A204.1 (cell line): ENCODE data around the gene STXBP6.
"Not testable (repeated sequence)": the region's sequence is repeated elsewhere in the genome, so short reads cannot be mapped to it uniquely, and the experiment has no call there.

Experiments
- FAIRE-seq: peaks from 2 replicates; lab custom pipeline; 2012; peaks lifted over from hg19 to GRCh38; lab: Jason Lieb, UNC

The STXBP6 gene

DNA sequence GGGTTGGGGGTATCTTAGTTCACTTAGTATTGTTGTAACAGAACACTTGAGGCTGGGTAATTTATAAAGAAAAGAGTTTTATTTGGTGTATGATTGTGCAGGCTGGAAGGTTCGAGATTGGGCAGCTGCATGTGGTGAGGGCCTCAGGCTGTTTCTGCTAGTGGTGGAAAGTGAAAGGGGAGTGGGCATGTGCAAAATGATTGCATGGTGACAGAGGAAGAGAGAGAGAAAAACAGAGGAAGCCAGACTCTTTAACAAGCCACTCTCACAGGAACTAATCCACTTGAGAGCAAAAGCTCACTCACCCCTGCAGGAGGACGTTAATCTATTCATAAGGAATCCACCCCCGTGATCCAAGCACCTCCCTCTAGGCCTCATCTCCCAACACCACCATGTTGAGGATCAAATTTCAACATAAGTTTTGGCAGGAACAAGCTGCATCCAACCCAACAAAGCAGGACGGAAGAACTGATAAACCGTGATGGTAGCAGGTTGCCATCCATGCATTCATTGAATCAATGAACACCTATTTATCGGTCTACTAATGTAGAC, 251.0 kb downstream of the STXBP6 start:
- no peak for FAIRE-seq

DNA sequence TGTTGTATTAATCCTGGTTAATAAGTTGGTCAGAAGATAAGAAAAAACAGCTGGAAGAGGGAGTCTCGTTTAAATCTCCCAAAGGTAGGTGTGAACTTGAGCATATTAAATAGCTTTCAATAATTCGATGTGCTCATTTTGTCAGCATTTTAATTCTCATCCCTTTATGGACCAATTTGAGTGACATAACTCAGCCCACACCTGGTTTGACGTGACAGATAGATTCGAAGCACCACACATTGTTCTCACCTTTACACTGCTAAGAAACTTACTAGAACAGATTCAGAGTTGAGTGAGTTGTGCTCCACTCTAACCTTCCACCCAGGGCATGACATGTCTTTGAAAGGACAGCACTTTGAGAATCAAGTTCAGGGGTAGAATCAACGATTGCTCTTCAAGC, 254.5 kb downstream of the STXBP6 start:
- FAIRE-seq: no peak

DNA sequence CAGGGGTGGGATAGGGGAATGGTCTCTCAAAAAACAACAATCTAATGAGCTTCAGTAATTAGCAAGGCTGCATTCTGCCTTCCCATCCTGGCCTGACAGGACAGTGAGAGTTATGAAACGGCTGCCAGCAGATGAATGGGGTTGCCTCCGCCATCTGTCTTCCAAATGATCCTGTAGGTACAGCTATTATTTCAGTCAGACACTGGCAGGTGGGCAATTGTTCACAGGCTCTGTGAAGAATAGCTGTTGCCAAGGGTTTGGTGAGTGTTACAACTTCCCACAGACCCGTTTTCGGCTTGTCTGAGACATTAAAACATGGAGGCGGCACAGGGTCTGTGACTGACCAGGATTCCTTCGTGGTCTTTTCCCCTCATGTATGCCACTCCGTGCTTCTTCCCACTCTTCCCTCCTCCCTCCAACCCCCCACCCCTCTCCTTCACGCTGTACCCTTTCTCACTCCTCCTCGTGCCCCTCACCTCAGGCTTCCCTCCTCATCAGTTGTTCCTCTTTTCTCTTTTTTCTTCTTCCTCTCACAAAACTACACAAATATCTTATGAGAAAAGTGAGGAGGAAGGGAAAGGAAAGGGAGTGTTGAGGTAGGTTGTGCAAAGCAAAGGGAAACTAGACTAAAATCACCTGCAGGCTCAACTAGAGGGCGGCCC, 255.2 kb downstream of the STXBP6 start:
- FAIRE-seq: no peak

DNA sequence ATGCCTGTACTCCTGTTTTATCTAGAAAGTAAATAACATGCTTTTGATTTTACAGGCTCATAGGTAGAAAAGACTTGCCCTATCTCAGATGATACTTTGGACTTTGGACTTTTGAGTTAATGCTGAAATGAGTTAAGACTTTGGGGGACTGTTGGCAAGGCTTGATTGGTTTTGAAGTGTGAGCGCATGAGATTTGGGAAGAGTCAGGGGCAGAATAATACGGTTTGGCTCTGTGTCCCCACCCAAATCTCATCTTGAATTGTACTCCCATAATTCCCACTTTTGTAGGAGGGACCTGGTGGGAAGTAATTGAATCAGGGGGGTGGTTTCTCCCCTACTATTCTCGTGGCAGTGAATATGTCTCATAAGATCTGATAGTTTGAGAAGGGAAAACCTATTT, 259.8 kb downstream of the STXBP6 start:
- FAIRE-seq: no peak

DNA sequence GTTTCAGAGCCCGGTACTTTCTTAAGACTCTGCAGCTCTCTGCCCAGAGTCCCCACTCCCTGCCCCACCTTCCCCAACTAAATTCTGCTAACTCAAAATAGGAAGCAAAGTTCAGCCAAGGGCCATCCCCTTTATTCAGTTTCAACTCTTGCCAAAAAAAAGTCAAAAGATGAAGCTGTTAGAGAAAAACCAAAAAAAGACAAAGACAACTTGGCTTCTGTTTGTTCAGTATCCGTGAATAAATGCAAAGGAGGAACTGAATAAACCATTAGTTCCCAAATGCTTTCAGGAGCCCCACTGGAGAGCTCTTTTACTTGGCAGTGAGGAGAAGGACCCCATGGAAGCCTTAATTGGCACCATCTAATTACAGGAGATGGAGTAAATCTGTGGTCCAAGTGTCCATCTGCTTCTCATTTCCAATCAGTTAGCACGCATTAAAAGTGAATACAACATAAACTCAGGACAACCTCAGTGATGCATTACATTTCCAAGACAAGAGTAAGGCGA, 260.5 kb downstream of the STXBP6 start:
- FAIRE-seq: no peak

DNA sequence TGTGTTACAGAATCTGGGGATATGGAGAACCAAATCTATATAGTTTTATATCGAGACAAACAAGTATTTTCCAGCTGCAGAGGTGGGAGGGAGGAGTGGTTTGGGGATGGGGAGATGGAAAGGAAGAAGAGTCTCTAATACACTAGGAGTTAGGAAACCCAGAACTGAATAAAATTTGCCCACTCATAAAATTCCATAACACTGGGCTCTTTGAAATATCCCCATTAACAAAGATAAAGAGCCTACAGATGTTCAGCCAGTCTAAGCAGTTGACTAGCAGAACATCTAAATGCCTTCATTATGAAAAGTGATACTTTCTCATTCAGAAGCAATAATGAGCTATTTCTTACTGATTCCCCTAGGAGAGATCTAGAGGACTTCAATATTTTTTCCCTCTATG, 264.2 kb downstream of the STXBP6 start:
- no peak for FAIRE-seq

DNA sequence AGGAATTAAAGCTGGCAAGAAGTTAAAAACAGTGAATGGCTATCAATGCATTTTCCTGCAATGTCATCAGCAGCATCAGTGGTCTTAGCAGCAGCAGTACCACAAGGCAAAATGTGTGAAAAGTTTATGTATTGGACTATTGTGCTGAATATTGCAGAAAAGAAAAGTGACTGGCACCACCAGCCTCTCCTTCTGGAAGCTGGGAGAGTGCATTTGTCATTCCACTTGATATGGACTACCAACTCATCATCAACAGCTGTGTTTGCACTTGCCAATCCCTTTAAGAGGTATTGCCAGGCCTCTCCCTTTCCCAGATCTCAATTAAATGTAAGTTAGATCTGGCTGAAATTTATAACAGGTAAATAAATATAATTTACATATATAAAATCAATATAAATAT, 265.0 kb downstream of the STXBP6 start:
- FAIRE-seq: no peak

DNA sequence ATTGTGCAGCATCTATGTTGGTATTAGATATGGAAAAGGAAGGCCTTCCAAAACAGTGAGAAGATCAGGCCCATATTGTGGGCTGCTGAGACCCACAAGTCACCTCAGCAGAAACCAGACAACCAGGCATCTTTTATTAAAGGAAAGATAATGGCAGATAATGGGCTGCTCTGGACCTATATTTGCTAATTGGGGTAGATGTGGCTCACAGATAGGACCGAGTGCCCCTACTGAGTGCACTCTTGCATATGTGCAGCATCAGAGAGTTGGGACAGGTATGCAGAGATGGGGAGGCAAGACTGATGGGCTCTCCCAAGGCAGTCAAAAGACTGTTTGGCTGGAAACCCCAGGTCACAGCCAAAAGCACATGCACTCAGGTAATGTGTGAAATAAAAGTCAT, 266.2 kb downstream of the STXBP6 start:
- FAIRE-seq: no peak

DNA sequence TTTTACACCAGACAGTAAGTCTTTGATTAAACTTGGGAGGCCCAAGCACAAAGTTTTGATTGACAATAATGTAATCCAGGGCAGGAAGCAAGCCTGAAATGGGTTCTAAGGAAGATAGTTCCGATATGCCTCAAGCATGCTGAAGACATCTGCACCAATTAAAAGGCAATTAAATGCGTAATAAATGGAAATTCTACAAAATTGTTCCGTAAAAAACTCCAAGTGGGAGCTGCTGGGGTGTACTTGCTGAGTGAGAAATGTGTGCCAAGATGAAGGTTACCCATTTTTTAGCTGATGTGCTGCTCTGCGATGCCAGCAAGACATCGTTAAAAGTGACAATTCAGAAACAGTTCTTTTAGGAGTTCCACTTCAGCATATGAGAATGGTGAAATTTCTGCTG, 269.7 kb downstream of the STXBP6 start:
- FAIRE-seq: no peak

DNA sequence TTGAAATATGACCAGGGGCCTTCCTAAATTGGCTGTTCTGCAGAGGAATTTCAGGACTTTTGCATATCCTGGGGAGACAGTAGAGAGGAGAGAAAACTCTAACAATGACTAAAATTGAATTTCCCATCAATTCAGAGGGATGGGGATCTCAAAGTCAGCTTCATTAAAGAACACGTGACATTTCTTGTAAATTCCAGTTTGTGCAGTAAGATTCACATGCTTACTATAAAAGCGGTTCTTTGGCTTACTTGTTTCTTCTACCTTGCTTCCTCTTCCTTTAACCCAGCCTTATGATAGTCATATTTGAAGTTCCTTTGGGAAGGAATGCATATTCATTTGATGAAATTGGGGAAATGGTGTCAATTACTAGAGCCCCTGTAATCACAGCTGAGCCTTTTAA, 272.3 kb downstream of the STXBP6 start:
- FAIRE-seq: no peak

DNA sequence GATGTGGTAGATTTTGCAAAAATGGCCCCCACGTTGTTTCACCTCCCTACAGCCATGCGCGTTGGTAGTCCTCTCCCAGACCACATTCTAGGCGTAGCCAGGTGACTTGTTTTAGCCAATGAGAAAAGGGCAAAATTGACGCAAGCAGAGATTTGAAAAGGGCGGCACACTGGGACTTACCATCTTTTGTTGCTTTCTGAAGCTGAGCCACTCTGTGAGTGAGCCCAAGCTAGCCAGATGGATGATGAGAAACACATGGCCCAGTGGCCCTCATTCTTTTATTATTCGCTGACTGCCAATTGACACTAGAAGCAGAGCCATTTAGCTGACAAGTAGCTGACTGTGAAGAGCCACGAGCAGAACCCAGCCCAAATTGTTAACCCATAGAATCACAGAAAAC, 274.0 kb downstream of the STXBP6 start:
- no peak for FAIRE-seq

DNA sequence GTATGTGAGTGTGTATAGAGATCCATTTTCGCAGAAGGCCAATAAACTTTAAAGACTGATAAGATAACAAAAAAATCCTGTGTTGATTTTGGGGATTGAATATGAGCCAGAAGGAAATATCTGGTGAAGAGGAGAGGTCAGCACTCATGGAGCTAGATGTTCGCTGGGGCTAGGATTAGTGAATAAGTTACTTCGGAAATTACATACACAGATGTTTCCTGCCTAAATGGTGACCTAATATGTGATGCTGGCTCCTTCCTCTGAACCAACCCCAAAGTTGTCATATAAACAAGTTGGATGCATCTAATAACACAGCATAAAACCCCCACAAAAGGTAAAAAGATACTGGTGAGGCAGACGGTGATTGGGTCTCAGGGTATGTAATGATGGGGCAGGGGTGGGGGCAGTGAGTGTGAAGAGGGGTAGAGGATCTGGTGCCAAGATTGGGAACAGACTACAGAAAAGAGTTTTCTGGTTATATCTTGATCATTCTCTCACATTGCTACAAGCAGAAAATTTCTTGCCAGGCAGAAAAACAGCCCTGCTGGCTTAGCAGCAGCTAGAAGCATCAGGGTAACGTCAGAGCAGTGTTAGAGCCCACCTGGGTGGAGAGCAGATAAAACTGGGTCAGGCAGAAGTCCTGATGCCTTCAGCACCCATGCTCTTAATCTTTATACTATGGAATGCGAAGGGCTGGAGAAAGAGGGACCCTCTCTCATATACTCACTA, 275.6 kb downstream of the STXBP6 start:
- no peak for FAIRE-seq

DNA sequence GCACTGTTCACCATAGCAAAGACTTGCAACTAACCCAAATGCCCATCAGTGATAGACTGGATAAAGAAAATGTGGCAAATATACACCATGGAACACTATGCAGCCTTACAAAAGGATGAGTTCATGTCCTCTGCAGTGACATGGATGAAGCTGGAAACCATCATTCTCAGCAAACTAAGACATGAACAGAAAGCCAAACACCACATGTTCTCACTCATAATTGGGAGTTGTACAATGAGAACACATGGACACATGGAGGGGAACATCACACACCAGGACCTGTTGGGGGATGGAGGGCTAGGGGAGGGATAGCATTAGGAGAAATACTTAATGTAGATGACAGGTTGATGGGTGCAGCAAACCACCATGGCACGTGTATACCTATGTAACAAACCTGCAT, 276.4 kb downstream of the STXBP6 start:
- FAIRE-seq: not testable (repeated sequence)

DNA sequence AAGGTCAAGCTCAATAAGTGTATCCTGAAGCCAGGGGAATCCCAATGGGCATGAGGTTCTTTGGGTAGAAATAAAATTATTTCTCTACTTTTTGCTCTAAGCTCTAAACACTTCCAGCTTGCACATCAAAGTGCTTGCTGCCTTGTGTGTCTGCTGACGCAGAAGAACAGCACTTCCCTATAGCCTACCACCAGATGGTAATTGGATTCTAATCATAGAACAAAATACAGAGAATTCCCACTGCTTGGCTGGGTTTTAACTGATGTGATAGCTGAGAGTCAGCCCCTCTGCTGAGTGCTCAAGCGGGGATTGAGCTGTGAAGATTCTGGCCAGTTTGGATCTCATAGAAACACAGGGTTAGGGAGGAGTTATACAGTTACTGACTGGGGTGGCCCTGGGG, 283.5 kb downstream of the STXBP6 start:
- no peak for FAIRE-seq

DNA sequence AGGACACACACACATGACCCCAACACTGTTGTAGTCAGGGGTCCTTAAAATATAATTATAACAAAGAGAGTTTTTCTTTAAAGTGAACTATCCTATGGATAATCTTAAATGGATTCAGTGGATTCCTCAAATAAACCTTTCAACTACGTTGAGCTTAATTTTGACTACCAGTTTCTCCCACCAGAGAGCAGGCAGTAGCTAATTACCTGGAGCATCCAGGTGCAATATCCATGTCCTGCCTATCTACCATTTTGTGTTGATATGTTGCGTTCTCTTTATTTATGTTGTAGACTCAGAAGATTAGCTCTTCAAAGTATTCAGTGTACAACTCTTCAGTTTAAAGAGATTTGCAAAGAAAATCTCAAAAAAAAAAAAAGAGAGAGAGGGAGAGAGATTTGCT, 288.8 kb downstream of the STXBP6 start:
- FAIRE-seq: no peak
